Neural cell (in vitro differentiated cells): ENCODE results near the gene TMEM175. TPM values are rescaled to one million over a fixed set of nuclear protein-coding genes. Genes with fewer than 3 reads are reported as not detected.

Experiments used
- H2AFZ ChIP-seq: fragments of 200-600, 300-800 bp; sonication (generic), shearing (Covaris generic); 2 replicates; pipeline ENCODE4 v1.6.0; 2014; ENCODE audit warnings: low read depth, mild to moderate bottlenecking, antibody characterized with exemption, low read length, moderate library complexity
- H3F3A ChIP-seq: fragments of 200-600 bp; shearing (Covaris generic); 2 replicates; pipeline ENCODE4 v1.6.1; 2016; ENCODE audit warnings: mild to moderate bottlenecking, moderate library complexity, mixed read lengths, antibody characterized with exemption, low read length; ENCODE audit not compliant: insufficient read depth, poor library complexity, severe bottlenecking
- H3K27ac ChIP-seq: fragments of 200-600, 300-800 bp; sonication (generic), shearing (Covaris generic); 2 replicates; pipeline ENCODE4 v1.5.1; 2014; ENCODE audit warnings: mild to moderate bottlenecking, low read length, moderate library complexity
- H3K27me3 ChIP-seq: fragments of 300-800, 200-600 bp; sonication (generic), shearing (Covaris generic); 2 replicates; pipeline ENCODE4 v1.6.0; 2014; ENCODE audit warnings: mild to moderate bottlenecking, low read depth, low read length, moderate library complexity; ENCODE audit not compliant: insufficient read depth
- H3K36me3 ChIP-seq: fragments of 300-800, 200-600 bp; sonication (generic), shearing (Covaris generic); 2 replicates; pipeline ENCODE4 v1.5.1; 2014; ENCODE audit warnings: mild to moderate bottlenecking, antibody characterized with exemption, low read length, moderate library complexity; ENCODE audit not compliant: insufficient read depth
- H3K4me2 ChIP-seq: fragments of 300-800, 200-600 bp; sonication (generic), shearing (Covaris generic); 2 replicates; pipeline ENCODE4 v1.6.0; 2014; ENCODE audit warnings: mild to moderate bottlenecking, low read length
- H3K4me3 ChIP-seq: fragments of 300-800, 200-600 bp; sonication (generic), shearing (Covaris generic); 2 replicates; pipeline ENCODE4 v1.5.1; 2014; ENCODE audit warnings: mild to moderate bottlenecking, low read length, moderate library complexity
- H3K79me2 ChIP-seq: fragments of 200-600 bp; shearing (Covaris generic); replicated peaks from 2 replicates; pipeline ENCODE4 v1.6.0; 2014; ENCODE audit warnings: mild to moderate bottlenecking, low read length, moderate library complexity; ENCODE audit not compliant: insufficient read depth
- H3K9ac ChIP-seq: fragments of 300-800, 200-600 bp; sonication (generic), shearing (Covaris generic); 2 replicates; pipeline ENCODE4 v1.6.1; 2016; ENCODE audit warnings: mild to moderate bottlenecking, low read length, mixed read lengths
- H3K9me2 ChIP-seq: fragments of 200-600 bp; shearing (Covaris generic); 2 replicates; pipeline ENCODE4 v1.6.1; 2016; ENCODE audit warnings: mild to moderate bottlenecking, low read length, mixed read lengths; ENCODE audit not compliant: insufficient read depth
- H3K9me3 ChIP-seq: fragments of 200-600, 300-800 bp; sonication (generic), shearing (Covaris generic); 2 replicates; pipeline ENCODE4 v1.6.1; 2016; ENCODE audit warnings: mild to moderate bottlenecking, mixed run types, low read length, moderate library complexity, mixed read lengths
- H4K20me1 ChIP-seq: fragments of 200-600 bp; shearing (Covaris generic); 2 replicates; pipeline ENCODE4 v1.6.1; 2016; ENCODE audit warnings: mild to moderate bottlenecking, mixed run types; ENCODE audit not compliant: insufficient read depth
- CTCF ChIP-seq: fragments of 450-650 bp; IDR thresholded peaks from 2 replicates; pipeline ENCODE4 v1.5.1; 2014; ENCODE audit warnings: antibody characterized with exemption, mild to moderate bottlenecking, moderate library complexity; ENCODE audit not compliant: poor library complexity, severe bottlenecking
- EP300 ChIP-seq: fragments of 450-650 bp; conservative IDR thresholded peaks from 2 replicates; pipeline ENCODE4 v1.6.1; 2014; ENCODE audit warnings: antibody characterized with exemption, mild to moderate bottlenecking, moderate library complexity; ENCODE audit not compliant: poor library complexity, severe bottlenecking
- EZH2 ChIP-seq: fragments of 200-600, 300-800 bp; shearing (Covaris generic), sonication (generic); IDR thresholded peaks from 2 replicates; pipeline ENCODE4 v1.6.1; 2014; ENCODE audit warnings: antibody characterized with exemption, low read length, borderline replicate concordance, mild to moderate bottlenecking; ENCODE audit not compliant: insufficient read depth, poor library complexity, severe bottlenecking
- MXI1 ChIP-seq: fragments of 450-650 bp; conservative IDR thresholded peaks from 2 replicates; pipeline ENCODE4 v1.6.1; 2014; ENCODE audit warnings: antibody characterized with exemption, mild to moderate bottlenecking; ENCODE audit not compliant: poor library complexity, severe bottlenecking
- POLR2AphosphoS5 ChIP-seq: IDR thresholded peaks from 2 replicates; pipeline ENCODE4 v1.6.1; 2012
- RAD21 ChIP-seq: fragments of 450-650 bp; conservative IDR thresholded peaks from 2 replicates; pipeline ENCODE4 v1.6.1; 2014; ENCODE audit warnings: antibody characterized with exemption, mild to moderate bottlenecking, moderate library complexity
- REST ChIP-seq: IDR thresholded peaks from 2 replicates; pipeline ENCODE4 v1.6.1; 2012; ENCODE audit warnings: borderline replicate concordance
- SMC3 ChIP-seq: fragments of 450-650 bp; conservative IDR thresholded peaks from 2 replicates; pipeline ENCODE4 v1.6.1; 2014; ENCODE audit warnings: antibody characterized with exemption, mild to moderate bottlenecking, moderate library complexity; ENCODE audit not compliant: poor library complexity
- TAF1 ChIP-seq: IDR thresholded peaks from 2 replicates; pipeline ENCODE4 v1.6.1; 2012; ENCODE audit warnings: low read depth
- polyA plus RNA-seq: library from polyadenylated mRNA; depleted of rRNA; stranded (reverse); fragments of >200 nt; gene quantifications from 2 replicates; pipeline ENCODE4 v1.2.3, GENCODE V29; 2014

Gene TMEM175
- polyA plus RNA-seq, 1 donor from 2014 or later: 36.9 TPM

GRCh38 chr4:971666-972500, 39.6 kb downstream of the TMEM175 start:
- Histone ChIP-seq H3K4me3 (peak overlapping the region; percentile 81), H3K27ac (no peak overlapping the region), H3K4me2 (peak overlapping the region; percentile 55), H3K9me2 (no peaks in the 10 kb centered on the region), H3K9me3 (no peaks in the 10 kb centered on the region), H3K36me3 (no peaks in the 10 kb centered on the region), H3K27me3 (peaks cover 8% of the 10 kb centered on the region), H3K79me2 (no peaks in the 10 kb centered on the region), H3K9ac (peak overlapping the region; percentile 76), H2AFZ (no peak overlapping the region), H3F3A (no peaks in the 10 kb centered on the region), H4K20me1 (no peaks in the 10 kb centered on the region)
- TF ChIP-seq RAD21 (no peak), MXI1 (no peak), EP300 (no peak), TAF1 (no peak), POLR2AphosphoS5 (no peak), EZH2 (no peak), CTCF (no peak), REST (no peak), SMC3 (no peak)

GRCh38 chr4:972651-973424, 40.6 kb downstream of the TMEM175 start:
- Histone ChIP-seq H3K4me2 (peak overlapping the region; percentile 55), H3F3A (no peaks in the 10 kb centered on the region), H4K20me1 (no peaks in the 10 kb centered on the region), H3K36me3 (no peaks in the 10 kb centered on the region), H3K27ac (no peak overlapping the region), H3K4me3 (peak overlapping the region; percentile 81), H3K27me3 (peaks cover 5% of the 10 kb centered on the region), H3K9me3 (no peaks in the 10 kb centered on the region), H3K9me2 (no peaks in the 10 kb centered on the region), H3K79me2 (no peaks in the 10 kb centered on the region), H2AFZ (no peak overlapping the region), H3K9ac (peak overlapping the region; percentile 76)
- TF ChIP-seq MXI1: peak; percentile 48
- TF ChIP-seq SMC3: no peak
